ENCODE data around the gene PATJ.

PATJ gene

GRCh38 chr1:61743431-61743705, 1.1 kb downstream of the PATJ start:
- no peak for TF ChIP-seq CTCF (IDR thresholded peaks at IDR 0.05; ENCODE audit: low read depth, low read length)
- H3K4me3 ChIP-seq (ENCODE audit: low read depth, low read length) = no peak overlapping the region

- TF ChIP-seq CTCF (IDR thresholded peaks at IDR 0.05; ENCODE audit: low read depth, low read length) = no peak
- no peak overlapping the region for H3K4me3 ChIP-seq (ENCODE audit: low read depth, low read length)
These were observed 1.7 kb downstream of the PATJ start for GRCh38 chr1:61743716-61744580.

GRCh38 chr1:61746813-61747212, 4.5 kb downstream of the PATJ start:
- H3K4me3 ChIP-seq (ENCODE audit: low read depth, low read length) = no peak overlapping the region

GRCh38 chr1:61748566-61748965, 6.3 kb downstream of the PATJ start:
- TF ChIP-seq CTCF (IDR thresholded peaks at IDR 0.05; ENCODE audit: low read depth, low read length) = no peak
- H3K4me3 ChIP-seq (ENCODE audit: low read depth, low read length) = no peak overlapping the region

More at GRCh38 chr1:61746813-61747212, 4.5 kb downstream of the PATJ start:
- no peak for TF ChIP-seq CTCF (IDR thresholded peaks at IDR 0.05; ENCODE audit: low read depth, low read length)

- no peak overlapping the region for H3K4me3 ChIP-seq (ENCODE audit: low read depth, low read length)
- TF ChIP-seq CTCF (IDR thresholded peaks at IDR 0.05; ENCODE audit: low read depth, low read length) = no peak
These were observed 7.3 kb downstream of the PATJ start for GRCh38 chr1:61749574-61749973.

- no peak overlapping the region for H3K4me3 ChIP-seq (ENCODE audit: low read depth, low read length)
- TF ChIP-seq CTCF (IDR thresholded peaks at IDR 0.05; ENCODE audit: low read depth, low read length) = no peak
These were observed 10.7 kb downstream of the PATJ start for GRCh38 chr1:61752921-61753389.

- no peak overlapping the region for H3K4me3 ChIP-seq (ENCODE audit: low read depth, low read length)
- TF ChIP-seq CTCF (IDR thresholded peaks at IDR 0.05; ENCODE audit: low read depth, low read length) = no peak
These were observed 11.8 kb downstream of the PATJ start for GRCh38 chr1:61753998-61754508.
